Glutamatergic neuron (in vitro differentiated cells): Measurements from ENCODE around the gene MRPL10. TPM values are rescaled to one million over a fixed set of nuclear protein-coding genes. Genes with fewer than 3 reads are reported as not detected.

Source experiments
- DNase-seq: peaks from one replicate; pipeline ENCODE4 v3.0.0; 2022
- H3K27ac Mint-ChIP-seq: one replicate; pipeline ENCODE4 v1.8.0; 2020; ENCODE audit warnings: mild to moderate bottlenecking, mixed read lengths, inconsistent platforms; ENCODE audit not compliant: unreplicated experiment
- H3K27me3 Mint-ChIP-seq: one replicate; pipeline ENCODE4 v1.8.0; 2020; ENCODE audit warnings: mild to moderate bottlenecking, moderate library complexity, mixed read lengths, inconsistent platforms; ENCODE audit not compliant: unreplicated experiment
- H3K36me3 Mint-ChIP-seq: one replicate; pipeline ENCODE4 v1.8.0; 2020; ENCODE audit warnings: mild to moderate bottlenecking, mixed read lengths, inconsistent platforms; ENCODE audit not compliant: unreplicated experiment
- H3K4me1 Mint-ChIP-seq: one replicate; pipeline ENCODE4 v1.8.0; 2020; ENCODE audit warnings: mild to moderate bottlenecking, low read depth, mixed read lengths, inconsistent platforms; ENCODE audit not compliant: unreplicated experiment
- H3K4me3 Mint-ChIP-seq: one replicate; pipeline ENCODE4 v1.8.0; 2020; ENCODE audit warnings: mild to moderate bottlenecking, mixed read lengths, inconsistent platforms; ENCODE audit not compliant: unreplicated experiment
- H3K9me3 Mint-ChIP-seq: one replicate; pipeline ENCODE4 v1.8.0; 2020; ENCODE audit warnings: mild to moderate bottlenecking, moderate library complexity, mixed read lengths, inconsistent platforms; ENCODE audit not compliant: unreplicated experiment
- CTCF ChIP-seq: fragments of 200-600 bp; sonication (generic); IDR thresholded peaks from one replicate; pipeline ENCODE4 v1.5.0; 2021; ENCODE audit not compliant: partially characterized antibody, unreplicated experiment
- total RNA-seq: library from RNA; stranded (reverse); fragmentation: NEBNext Ultra II Directional; extraction: Animal tissue kit (Norgen Biotek cat#: 25700); gene quantifications from one replicate; pipeline ENCODE4 v1.2.1, GENCODE V29; 2021; ENCODE audit not compliant: unreplicated experiment

The MRPL10 gene
- total RNA-seq, 1 donor from 2014 or later, result 38.7 TPM

GRCh38 chr17:47852113-47852949, 21.0 kb upstream of the MRPL10 start:
- no peak overlapping the region for H3K27ac Mint-ChIP-seq
- DNase-seq, result no peak
- peaks cover 2% of the 10 kb centered on the region for H3K9me3 Mint-ChIP-seq
- no peak for TF ChIP-seq CTCF
- peaks cover 23% of the 10 kb centered on the region for H3K27me3 Mint-ChIP-seq
- H3K36me3 Mint-ChIP-seq, result no peaks in the 10 kb centered on the region
- H3K4me3 Mint-ChIP-seq, result peak overlapping the region; percentile 40
- H3K4me1 Mint-ChIP-seq, result peaks cover 17% of the 10 kb centered on the region

GRCh38 chr17:47851764-47852112, 20.4 kb upstream of the MRPL10 start:
- TF ChIP-seq CTCF, result no peak
- Mint-ChIP-seq H3K9me3 (peaks cover 2% of the 10 kb centered on the region), H3K27me3 (peaks cover 23% of the 10 kb centered on the region), H3K4me1 (peaks cover 17% of the 10 kb centered on the region), H3K4me3 (peak overlapping the region; percentile 40), H3K27ac (no peak overlapping the region), H3K36me3 (no peaks in the 10 kb centered on the region)
- no peak for DNase-seq

GRCh38 chr17:47850692-47851573, 19.6 kb upstream of the MRPL10 start, which contains the start of gene SP6:
TSS of gene SP6 (minus strand) at chr17:47851163. CDS start at chr17:47848429, 2,734 bp downstream.
- H3K9me3 Mint-ChIP-seq, result peaks cover 2% of the 10 kb centered on the region
- H3K27ac Mint-ChIP-seq, result no peak within 1 kb of the TSS
- H3K4me1 Mint-ChIP-seq, result peaks cover 17% of the 10 kb centered on the region
- peak within 1 kb of the TSS; percentile 74 for H3K4me3 Mint-ChIP-seq
- no peaks in the 10 kb centered on the region for H3K36me3 Mint-ChIP-seq
- no peak for TF ChIP-seq CTCF
- peak; percentile 81 for DNase-seq
- H3K27me3 Mint-ChIP-seq, result peaks cover 27% of the 10 kb centered on the region

GRCh38 chr17:47850373-47850691, 19.0 kb upstream of the MRPL10 start:
- no peaks in the 10 kb centered on the region for H3K9me3 Mint-ChIP-seq
- peak overlapping the region; percentile 74 for H3K4me3 Mint-ChIP-seq
- H3K27me3 Mint-ChIP-seq, result peaks cover 28% of the 10 kb centered on the region
- peaks cover 17% of the 10 kb centered on the region for H3K4me1 Mint-ChIP-seq
- no peak for TF ChIP-seq CTCF
- H3K36me3 Mint-ChIP-seq, result no peaks in the 10 kb centered on the region
- DNase-seq, result no peak
- no peak overlapping the region for H3K27ac Mint-ChIP-seq

GRCh38 chr17:47848198-47848513, 16.8 kb upstream of the MRPL10 start:
- no peak for TF ChIP-seq CTCF
- DNase-seq, result no peak
- Mint-ChIP-seq H3K9me3 (no peaks in the 10 kb centered on the region), H3K27ac (no peak overlapping the region), H3K36me3 (no peaks in the 10 kb centered on the region), H3K4me1 (peaks cover 11% of the 10 kb centered on the region), H3K4me3 (no peak overlapping the region), H3K27me3 (peaks cover 18% of the 10 kb centered on the region)
